ENCODE results near the gene DUSP15.

DNA sequence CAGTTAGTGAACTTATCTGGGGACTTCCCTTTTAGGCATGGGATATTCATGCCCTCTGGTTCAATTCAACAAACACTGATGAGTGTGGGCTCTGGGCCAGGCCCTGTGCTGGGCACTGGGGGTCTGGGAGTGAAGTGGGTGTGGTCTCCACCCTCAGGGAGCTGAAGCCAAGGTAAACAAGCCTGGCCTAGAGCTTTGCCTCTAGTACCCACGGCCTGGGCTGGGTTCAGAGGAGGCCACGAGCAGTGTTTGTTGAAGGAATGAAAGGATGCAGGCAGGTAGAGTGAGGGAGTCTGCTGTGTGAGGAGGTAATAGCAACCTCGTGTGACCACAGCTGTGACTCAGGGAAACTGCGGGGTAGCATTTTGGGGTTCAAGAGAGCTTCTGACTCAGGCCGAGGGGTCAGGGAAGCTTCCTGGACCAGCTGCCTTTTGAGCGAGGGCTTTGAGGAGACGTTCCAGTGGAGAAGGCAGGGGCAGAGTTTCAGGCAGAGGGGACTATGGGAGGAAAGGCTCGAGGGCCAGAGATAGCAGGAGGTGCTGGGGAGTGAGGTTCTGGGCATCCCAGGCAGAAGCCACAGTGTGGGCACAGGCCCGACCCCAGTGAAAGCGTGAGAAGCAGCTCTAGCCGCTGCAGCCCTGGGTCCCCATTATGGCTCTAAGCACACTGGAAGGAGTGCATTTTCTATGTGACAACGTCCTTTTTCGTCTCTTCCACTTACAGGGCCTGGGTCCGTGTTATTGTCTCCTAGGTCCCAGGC lies 45.6 kb downstream of the DUSP15 start:
- TF ChIP-seq FOXK1 (CRISPR knock-in tag; IDR thresholded peaks at IDR 0.05; ENCODE audit: borderline replicate concordance) (no peak), MAX (CRISPR knock-in tag; IDR thresholded peaks at IDR 0.05) (no peak), PHF8 (IDR thresholded peaks at IDR 0.05; ENCODE audit: borderline replicate concordance, low read length) (no peak), POLR2A (conservative IDR thresholded peaks at IDR 0.05) (no peak), NELFE (IDR thresholded peaks at IDR 0.05; ENCODE audit: insufficient read depth, insufficient read length) (no peak), RFX5 (IDR thresholded peaks at IDR 0.05; ENCODE audit: low read depth, low read length) (no peak)
- TF ChIP-seq, protein P1, sequence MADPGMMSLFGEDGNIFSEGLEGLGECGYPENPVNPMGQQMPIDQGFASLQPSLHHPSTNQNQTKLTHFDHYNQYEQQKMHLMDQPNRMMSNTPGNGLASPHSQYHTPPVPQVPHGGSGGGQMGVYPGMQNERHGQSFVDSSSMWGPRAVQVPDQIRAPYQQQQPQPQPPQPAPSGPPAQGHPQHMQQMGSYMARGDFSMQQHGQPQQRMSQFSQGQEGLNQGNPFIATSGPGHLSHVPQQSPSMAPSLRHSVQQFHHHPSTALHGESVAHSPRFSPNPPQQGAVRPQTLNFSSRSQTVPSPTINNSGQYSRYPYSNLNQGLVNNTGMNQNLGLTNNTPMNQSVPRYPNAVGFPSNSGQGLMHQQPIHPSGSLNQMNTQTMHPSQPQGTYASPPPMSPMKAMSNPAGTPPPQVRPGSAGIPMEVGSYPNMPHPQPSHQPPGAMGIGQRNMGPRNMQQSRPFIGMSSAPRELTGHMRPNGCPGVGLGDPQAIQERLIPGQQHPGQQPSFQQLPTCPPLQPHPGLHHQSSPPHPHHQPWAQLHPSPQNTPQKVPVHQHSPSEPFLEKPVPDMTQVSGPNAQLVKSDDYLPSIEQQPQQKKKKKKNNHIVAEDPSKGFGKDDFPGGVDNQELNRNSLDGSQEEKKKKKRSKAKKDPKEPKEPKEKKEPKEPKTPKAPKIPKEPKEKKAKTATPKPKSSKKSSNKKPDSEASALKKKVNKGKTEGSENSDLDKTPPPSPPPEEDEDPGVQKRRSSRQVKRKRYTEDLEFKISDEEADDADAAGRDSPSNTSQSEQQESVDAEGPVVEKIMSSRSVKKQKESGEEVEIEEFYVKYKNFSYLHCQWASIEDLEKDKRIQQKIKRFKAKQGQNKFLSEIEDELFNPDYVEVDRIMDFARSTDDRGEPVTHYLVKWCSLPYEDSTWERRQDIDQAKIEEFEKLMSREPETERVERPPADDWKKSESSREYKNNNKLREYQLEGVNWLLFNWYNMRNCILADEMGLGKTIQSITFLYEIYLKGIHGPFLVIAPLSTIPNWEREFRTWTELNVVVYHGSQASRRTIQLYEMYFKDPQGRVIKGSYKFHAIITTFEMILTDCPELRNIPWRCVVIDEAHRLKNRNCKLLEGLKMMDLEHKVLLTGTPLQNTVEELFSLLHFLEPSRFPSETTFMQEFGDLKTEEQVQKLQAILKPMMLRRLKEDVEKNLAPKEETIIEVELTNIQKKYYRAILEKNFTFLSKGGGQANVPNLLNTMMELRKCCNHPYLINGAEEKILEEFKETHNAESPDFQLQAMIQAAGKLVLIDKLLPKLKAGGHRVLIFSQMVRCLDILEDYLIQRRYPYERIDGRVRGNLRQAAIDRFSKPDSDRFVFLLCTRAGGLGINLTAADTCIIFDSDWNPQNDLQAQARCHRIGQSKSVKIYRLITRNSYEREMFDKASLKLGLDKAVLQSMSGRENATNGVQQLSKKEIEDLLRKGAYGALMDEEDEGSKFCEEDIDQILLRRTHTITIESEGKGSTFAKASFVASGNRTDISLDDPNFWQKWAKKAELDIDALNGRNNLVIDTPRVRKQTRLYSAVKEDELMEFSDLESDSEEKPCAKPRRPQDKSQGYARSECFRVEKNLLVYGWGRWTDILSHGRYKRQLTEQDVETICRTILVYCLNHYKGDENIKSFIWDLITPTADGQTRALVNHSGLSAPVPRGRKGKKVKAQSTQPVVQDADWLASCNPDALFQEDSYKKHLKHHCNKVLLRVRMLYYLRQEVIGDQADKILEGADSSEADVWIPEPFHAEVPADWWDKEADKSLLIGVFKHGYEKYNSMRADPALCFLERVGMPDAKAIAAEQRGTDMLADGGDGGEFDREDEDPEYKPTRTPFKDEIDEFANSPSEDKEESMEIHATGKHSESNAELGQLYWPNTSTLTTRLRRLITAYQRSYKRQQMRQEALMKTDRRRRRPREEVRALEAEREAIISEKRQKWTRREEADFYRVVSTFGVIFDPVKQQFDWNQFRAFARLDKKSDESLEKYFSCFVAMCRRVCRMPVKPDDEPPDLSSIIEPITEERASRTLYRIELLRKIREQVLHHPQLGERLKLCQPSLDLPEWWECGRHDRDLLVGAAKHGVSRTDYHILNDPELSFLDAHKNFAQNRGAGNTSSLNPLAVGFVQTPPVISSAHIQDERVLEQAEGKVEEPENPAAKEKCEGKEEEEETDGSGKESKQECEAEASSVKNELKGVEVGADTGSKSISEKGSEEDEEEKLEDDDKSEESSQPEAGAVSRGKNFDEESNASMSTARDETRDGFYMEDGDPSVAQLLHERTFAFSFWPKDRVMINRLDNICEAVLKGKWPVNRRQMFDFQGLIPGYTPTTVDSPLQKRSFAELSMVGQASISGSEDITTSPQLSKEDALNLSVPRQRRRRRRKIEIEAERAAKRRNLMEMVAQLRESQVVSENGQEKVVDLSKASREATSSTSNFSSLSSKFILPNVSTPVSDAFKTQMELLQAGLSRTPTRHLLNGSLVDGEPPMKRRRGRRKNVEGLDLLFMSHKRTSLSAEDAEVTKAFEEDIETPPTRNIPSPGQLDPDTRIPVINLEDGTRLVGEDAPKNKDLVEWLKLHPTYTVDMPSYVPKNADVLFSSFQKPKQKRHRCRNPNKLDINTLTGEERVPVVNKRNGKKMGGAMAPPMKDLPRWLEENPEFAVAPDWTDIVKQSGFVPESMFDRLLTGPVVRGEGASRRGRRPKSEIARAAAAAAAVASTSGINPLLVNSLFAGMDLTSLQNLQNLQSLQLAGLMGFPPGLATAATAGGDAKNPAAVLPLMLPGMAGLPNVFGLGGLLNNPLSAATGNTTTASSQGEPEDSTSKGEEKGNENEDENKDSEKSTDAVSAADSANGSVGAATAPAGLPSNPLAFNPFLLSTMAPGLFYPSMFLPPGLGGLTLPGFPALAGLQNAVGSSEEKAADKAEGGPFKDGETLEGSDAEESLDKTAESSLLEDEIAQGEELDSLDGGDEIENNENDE (IDR thresholded peaks at IDR 0.05; ENCODE audit: low read depth, low read length) = no peak
